HepG2 (cell line): ENCODE measurements around the gene PSG2.
"Not testable (repeated sequence)": the region's sequence is repeated elsewhere in the genome, so short reads cannot be mapped to it uniquely, and the experiment has no call there.

Experiments
- DMAP1 ChIP-seq: IDR thresholded peaks from 2 replicates; pipeline ENCODE4 v1.6.1; 2016
- JDP2 ChIP-seq: sonication (generic); formaldehyde crosslinking; IDR thresholded peaks from 2 replicates; pipeline ENCODE4 v1.8.1; 2022; ENCODE audit warnings: missing genetic modification reagents, borderline replicate concordance
- SUZ12 ChIP-seq: fragments of 150-350 bp; IDR thresholded peaks from 2 replicates; pipeline ENCODE4 v1.6.1; 2014; ENCODE audit warnings: low read depth, low read length
- ZNF780A ChIP-seq: sonication (generic); formaldehyde crosslinking; IDR thresholded peaks from 2 replicates; pipeline ENCODE4 v1.8.0; 2022; ENCODE audit warnings: mild to moderate bottlenecking, missing genetic modification reagents, moderate library complexity
- TF ChIP-seq, protein P1 (sequence below): sonication (generic); formaldehyde crosslinking; IDR thresholded peaks from 2 replicates; pipeline ENCODE4 v1.8.0; 2022; ENCODE audit warnings: missing genetic modification reagents, mild to moderate bottlenecking, inconsistent platforms, borderline replicate concordance

- not testable (repeated sequence) for TF ChIP-seq JDP2; SUZ12; DMAP1 (CRISPR knock-in tag); ZNF780A
- TF ChIP-seq, protein P1, sequence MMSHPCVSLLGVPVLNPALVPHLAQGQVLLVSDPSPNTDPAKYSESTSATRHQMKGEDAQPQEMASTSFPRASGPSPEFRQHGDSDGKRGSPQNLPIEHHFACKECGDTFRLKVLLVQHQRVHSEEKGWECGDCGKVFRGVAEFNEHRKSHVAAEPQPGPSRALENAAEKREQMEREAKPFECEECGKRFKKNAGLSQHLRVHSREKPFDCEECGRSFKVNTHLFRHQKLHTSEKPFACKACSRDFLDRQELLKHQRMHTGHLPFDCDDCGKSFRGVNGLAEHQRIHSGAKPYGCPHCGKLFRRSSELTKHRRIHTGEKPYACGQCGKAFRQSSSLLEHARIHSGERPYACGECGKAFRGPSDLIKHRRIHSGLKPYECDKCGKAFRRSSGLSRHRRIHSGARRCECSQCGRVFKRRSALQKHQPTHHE, result not testable (repeated sequence)
These were observed 37.0 kb upstream of the PSG2 start for GRCh38 chr19:43119526-43119925.
